T-helper 1 cell treated with Interleukin-12 subunit alpha and Interleukin-12 subunit beta and Interleukin-4 antibody, amounts not matched to agents 30 μg/mL and 1 μg/mL, for 36 hours (primary cell): ENCODE measurements around the gene SEC14L1.

Experiments
- H3K27ac Mint-ChIP-seq: one replicate; pipeline ENCODE4 v1.8.0; 2021; ENCODE audit warnings: mild to moderate bottlenecking, mixed read lengths
- H3K27me3 Mint-ChIP-seq: one replicate; pipeline ENCODE4 v1.8.0; 2021; ENCODE audit warnings: low read depth, mixed read lengths
- H3K36me3 Mint-ChIP-seq: one replicate; pipeline ENCODE4 v1.8.0; 2021; ENCODE audit warnings: low read depth, mixed read lengths
- H3K4me1 Mint-ChIP-seq: one replicate; pipeline ENCODE4 v1.8.0; 2021; ENCODE audit warnings: low read depth, mixed read lengths
- H3K4me3 Mint-ChIP-seq: one replicate; pipeline ENCODE4 v1.8.0; 2021; ENCODE audit warnings: mild to moderate bottlenecking, moderate library complexity, mixed read lengths
- H3K9me3 Mint-ChIP-seq: one replicate; pipeline ENCODE4 v1.8.0; 2021; ENCODE audit warnings: mixed read lengths

SEC14L1 gene

DNA sequence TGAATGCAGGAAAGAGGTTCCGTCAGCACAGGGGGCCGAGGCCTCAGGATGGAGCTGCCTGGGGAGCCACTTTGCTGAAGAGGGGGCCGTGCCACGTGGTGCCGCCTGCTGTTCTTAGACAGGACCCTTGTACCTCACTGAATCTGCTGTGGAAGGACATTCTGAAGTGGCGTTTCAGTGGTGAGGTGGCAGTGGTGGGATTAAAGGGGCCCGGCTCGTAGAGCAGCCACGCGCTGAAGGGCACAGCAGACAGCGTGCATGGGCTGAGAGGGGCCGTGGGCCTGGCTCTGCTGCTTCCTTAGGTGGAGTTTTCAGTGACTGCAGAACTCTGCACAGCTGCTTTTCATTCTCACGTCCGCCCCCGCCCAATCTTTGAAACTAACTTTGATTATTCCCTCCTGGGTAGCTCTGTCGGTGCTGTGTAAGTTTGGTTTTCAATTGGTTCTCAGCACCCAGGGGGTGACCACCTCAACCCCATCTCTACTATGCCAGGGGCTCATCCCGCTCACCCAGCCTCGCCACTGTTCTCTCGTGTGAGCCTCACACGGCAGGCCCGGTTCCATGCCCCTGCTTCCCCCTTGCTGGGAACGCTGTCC, 70.3 kb downstream of the SEC14L1 start:
- no peaks in the 10 kb centered on the region for H3K9me3 Mint-ChIP-seq
- H3K4me3 Mint-ChIP-seq, result no peak overlapping the region
- H3K27me3 Mint-ChIP-seq, result no peaks in the 10 kb centered on the region
- no peaks in the 10 kb centered on the region for H3K4me1 Mint-ChIP-seq
- H3K36me3 Mint-ChIP-seq, result peaks cover 60% of the 10 kb centered on the region
- H3K27ac Mint-ChIP-seq, result no peak overlapping the region

DNA sequence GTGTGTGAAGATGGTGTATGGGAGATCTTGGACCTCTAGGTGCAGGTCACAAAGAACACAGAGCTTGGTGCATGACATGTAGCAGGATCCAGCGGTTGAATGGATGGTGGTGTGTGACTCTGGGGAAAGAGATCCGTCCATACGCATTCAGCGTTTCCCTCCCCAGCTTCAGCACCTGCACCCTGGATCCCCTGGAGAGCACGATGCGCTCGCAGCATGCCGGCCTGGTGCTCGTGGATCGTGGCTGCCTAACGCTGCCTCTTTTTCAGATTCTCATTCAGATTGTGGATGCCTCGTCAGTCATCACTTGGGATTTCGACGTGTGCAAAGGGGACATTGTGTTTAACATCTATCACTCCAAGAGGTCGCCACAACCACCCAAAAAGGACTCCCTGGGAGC, 70.9 kb downstream of the SEC14L1 start:
- Mint-ChIP-seq H3K4me3 (no peak overlapping the region), H3K4me1 (no peaks in the 10 kb centered on the region), H3K27ac (no peak overlapping the region), H3K36me3 (peaks cover 57% of the 10 kb centered on the region), H3K27me3 (no peaks in the 10 kb centered on the region), H3K9me3 (no peaks in the 10 kb centered on the region)

DNA sequence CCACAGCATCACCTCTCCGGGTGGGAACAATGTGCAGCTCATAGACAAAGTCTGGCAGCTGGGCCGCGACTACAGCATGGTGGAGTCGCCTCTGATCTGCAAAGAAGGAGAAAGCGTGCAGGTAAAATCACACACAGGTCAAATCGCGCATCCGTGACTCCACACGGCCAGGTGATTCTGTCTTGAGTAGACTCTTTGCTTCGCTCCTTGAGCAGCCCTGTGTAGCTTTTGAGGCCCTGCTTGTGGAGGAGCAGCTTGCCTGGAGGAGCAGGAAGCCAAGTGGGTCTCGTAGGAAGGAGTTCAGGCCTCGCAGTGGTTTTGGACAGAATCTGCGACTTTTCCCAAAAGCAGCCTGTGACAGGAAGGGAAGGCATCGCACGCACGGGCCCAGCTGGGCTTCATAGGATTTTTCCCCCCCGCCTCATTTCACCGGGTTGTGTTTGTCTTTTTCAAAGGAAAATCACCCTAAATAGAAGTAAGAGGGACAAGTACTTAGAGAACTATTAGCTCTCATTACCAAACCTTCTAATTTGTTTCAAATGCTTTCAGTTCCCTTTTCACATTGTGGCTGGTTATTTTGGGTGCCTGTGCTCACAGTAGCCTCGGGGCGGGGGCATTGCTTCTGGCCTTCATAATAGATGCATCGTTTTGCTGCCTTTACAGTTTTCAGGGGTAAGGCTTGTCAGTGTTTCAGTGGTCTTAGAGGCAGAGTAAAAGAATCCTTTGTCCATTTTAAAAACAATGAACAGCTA, 71.5 kb downstream of the SEC14L1 start:
- no peak overlapping the region for H3K4me3 Mint-ChIP-seq
- H3K36me3 Mint-ChIP-seq, result peaks cover 61% of the 10 kb centered on the region
- H3K27me3 Mint-ChIP-seq, result no peaks in the 10 kb centered on the region
- H3K27ac Mint-ChIP-seq, result no peak overlapping the region
- H3K9me3 Mint-ChIP-seq, result no peaks in the 10 kb centered on the region
- no peaks in the 10 kb centered on the region for H3K4me1 Mint-ChIP-seq

DNA sequence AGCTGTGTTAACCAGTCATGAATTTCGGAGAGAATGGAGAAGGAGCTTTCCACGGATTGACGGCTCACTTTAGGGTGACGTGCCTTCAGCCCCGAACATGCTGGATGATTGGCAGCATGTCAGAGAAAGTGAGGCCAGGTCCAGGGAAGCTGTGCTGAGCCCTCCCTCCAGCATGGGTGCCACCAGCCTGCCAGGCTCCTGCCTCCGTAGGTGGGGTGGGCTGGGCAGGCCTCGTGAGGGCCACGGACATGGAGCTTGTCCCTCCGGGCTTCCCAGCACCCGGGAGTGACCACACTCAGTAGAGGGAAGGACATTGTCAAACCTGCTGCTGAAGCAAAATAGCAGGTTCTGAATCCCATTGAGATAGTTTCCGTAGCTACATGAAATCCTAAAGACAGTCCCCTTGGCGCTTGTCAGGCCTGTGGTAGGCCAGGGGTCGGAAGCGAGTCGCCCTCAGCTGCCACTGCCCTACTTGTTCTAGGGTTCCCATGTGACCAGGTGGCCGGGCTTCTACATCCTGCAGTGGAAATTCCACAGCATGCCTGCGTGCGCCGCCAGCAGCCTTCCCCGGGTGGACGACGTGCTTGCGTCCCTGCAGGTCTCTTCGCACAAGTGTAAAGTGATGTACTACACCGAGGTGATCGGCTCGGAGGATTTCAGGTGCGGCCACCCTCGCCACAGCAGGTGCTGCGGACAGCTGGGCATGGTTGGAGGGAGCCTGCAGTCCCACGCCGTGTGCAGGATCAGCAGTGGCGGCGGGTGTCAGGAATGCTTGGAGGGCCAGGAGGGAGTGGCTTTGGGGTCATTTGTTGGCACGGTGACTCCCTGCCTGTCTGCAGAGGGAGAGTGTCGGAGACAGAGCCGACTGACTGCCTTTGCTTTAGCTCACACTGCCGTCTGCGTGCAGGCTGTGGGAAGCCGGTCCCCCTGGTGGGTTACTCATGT, 72.3 kb downstream of the SEC14L1 start:
- no peak overlapping the region for H3K27ac Mint-ChIP-seq
- no peak overlapping the region for H3K4me3 Mint-ChIP-seq
- no peaks in the 10 kb centered on the region for H3K27me3 Mint-ChIP-seq
- peaks cover 67% of the 10 kb centered on the region for H3K36me3 Mint-ChIP-seq
- no peaks in the 10 kb centered on the region for H3K9me3 Mint-ChIP-seq
- no peaks in the 10 kb centered on the region for H3K4me1 Mint-ChIP-seq

DNA sequence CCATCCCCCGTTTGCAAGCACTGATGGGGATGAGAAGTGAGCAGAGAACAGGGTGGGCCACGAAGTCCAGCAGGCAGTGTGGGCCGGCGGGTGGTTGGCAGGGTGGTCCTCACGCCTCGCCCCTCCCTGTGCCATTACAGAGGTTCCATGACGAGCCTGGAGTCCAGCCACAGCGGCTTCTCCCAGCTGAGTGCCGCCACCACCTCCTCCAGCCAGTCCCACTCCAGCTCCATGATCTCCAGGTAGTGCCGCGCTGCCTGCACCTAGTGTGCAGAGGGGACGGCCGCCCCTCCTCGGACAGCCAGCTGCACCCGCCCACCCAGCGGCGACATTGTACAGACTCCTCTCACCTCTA, 73.0 kb downstream of the SEC14L1 start:
- H3K36me3 Mint-ChIP-seq, result peaks cover 62% of the 10 kb centered on the region
- no peaks in the 10 kb centered on the region for H3K9me3 Mint-ChIP-seq
- H3K4me3 Mint-ChIP-seq, result no peak overlapping the region
- no peaks in the 10 kb centered on the region for H3K4me1 Mint-ChIP-seq
- H3K27ac Mint-ChIP-seq, result no peak overlapping the region
- H3K27me3 Mint-ChIP-seq, result no peaks in the 10 kb centered on the region

DNA sequence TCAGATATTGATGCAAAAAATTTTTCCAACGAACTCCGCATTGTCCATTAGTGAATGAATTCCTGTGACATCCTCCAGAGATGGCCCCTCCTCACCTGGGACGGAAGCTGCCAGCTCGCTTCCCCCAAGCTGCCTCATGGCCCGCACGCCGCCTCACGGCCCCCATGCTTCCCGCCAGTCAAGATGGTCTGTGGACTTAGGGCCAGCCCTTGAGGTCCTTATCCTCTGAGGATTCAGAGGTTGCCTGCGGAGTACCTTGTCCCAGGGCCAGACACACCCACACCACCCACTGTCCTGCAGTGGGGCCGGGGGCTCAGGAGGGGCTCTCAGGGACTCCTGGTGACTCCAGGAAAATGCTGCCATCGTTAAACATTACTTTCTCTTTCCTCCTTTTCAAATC, 73.6 kb downstream of the SEC14L1 start:
- H3K27me3 Mint-ChIP-seq, result no peaks in the 10 kb centered on the region
- peaks cover 61% of the 10 kb centered on the region for H3K36me3 Mint-ChIP-seq
- no peaks in the 10 kb centered on the region for H3K9me3 Mint-ChIP-seq
- no peaks in the 10 kb centered on the region for H3K4me1 Mint-ChIP-seq
- H3K27ac Mint-ChIP-seq, result no peak overlapping the region
- no peak overlapping the region for H3K4me3 Mint-ChIP-seq

DNA sequence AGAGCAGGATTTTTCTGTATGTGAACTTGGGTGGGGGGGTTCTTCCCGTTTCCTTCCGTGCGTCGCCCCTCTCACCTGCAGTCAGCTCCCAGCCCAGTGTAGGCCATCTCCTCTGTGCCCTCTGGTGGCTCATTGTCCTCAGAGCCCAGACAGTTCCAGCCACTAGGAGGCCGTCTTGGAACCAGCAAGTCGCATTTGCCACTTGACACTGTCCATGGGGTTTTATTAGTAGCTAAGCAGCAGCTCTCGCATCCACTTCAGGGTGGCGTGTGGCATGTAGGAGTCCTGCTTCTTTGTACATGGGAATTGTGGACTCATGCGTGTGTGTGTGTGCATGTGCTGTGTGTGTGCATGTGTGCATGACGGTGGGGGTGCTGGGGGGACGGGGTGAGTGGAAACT, 74.0 kb downstream of the SEC14L1 start:
- Mint-ChIP-seq H3K27ac (no peak overlapping the region), H3K27me3 (no peaks in the 10 kb centered on the region), H3K4me3 (no peak overlapping the region), H3K9me3 (no peaks in the 10 kb centered on the region), H3K36me3 (peaks cover 57% of the 10 kb centered on the region), H3K4me1 (no peaks in the 10 kb centered on the region)

DNA sequence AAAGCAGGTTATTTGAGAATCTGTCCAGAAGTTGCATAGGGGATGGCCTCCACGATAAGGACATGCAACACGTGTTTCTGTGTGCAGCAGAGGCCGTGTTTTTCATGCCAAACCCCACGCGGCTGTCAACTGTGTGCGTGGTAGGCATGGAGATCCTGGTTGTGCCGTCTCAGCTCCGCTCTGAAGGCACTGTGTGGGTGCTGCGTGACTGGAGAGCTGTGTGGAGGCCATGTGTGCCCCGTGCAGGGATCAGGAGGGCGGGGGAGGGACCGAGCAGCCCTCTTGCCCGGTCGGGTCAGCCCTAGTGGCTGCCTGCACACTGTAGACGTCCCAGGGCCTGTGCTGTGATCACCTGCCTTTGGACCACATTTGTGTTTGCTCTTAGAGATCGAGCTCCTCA, 74.5 kb downstream of the SEC14L1 start:
- Mint-ChIP-seq H3K9me3 (no peaks in the 10 kb centered on the region), H3K27ac (no peak overlapping the region), H3K36me3 (peaks cover 54% of the 10 kb centered on the region), H3K27me3 (no peaks in the 10 kb centered on the region), H3K4me1 (no peaks in the 10 kb centered on the region), H3K4me3 (no peak overlapping the region)

DNA sequence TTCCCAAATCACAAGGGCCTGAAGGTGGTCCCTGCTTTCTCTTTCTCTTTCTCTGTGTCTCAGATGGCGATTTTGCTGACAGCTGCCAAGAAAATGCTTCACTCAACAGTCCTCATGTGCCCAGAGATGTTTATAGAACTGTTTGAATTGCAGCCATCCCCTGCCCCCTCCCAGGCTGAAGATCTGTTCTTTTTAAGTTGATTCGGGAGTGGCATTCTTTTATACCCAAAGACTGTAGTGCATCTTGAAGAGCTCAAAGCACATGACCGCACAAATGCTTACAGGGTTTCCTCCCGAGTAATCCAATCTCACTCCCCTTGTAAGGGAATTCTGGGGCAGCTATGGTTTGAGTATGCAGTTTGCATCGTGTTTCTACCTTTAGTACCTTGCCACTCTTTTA, 75.7 kb downstream of the SEC14L1 start:
- no peaks in the 10 kb centered on the region for H3K27me3 Mint-ChIP-seq
- peaks cover 46% of the 10 kb centered on the region for H3K36me3 Mint-ChIP-seq

DNA sequence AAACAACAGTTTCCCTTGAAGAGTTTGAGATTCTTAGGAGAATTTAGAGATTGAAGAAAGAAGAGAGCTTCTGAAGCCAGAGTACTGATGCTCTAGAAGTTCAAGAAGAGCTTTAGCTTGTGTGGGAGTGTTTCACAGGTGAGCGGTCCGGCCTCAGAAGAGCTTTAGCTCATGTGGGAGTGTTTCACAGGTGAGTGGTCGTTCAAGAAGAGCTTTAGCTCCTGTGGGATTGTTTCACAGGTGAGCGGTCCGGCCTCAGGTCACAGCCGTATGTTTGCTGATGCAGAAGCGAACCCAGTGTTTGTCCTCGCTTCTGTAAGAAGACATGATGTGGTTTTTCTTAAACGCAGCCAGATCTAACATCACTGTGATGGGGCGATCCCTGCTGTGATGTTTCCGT, 76.4 kb downstream of the SEC14L1 start:
- peaks cover 41% of the 10 kb centered on the region for H3K36me3 Mint-ChIP-seq
- H3K4me3 Mint-ChIP-seq, result no peak overlapping the region
- no peaks in the 10 kb centered on the region for H3K27me3 Mint-ChIP-seq
- no peak overlapping the region for H3K27ac Mint-ChIP-seq
- H3K9me3 Mint-ChIP-seq, result no peaks in the 10 kb centered on the region
- H3K4me1 Mint-ChIP-seq, result no peaks in the 10 kb centered on the region

More for the DNA sequence above, 75.7 kb downstream of the SEC14L1 start:
- H3K9me3 Mint-ChIP-seq, result no peaks in the 10 kb centered on the region
- no peak overlapping the region for H3K4me3 Mint-ChIP-seq
- no peaks in the 10 kb centered on the region for H3K4me1 Mint-ChIP-seq
- peak overlapping the region; percentile 45 for H3K27ac Mint-ChIP-seq

DNA sequence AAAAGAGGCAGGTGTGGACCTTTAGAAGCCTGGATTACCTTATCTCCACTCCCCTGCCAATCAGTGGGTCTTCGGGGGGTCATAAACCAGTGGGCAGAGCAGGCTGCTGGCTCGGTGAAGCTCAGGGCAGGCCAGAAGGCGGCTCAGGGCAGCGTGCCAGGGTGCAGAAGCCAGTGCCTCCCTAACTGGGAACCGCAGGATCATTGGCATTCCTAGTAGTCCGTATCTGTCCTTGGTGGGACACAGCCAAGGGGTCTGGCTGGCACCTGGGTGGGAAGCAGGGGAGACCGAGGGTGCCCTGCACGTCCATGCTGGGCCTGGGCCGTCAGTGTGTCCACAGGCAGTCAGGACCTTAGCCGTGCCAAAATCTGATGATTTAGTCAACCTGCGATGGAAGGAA, 76.8 kb downstream of the SEC14L1 start:
- Mint-ChIP-seq H3K36me3 (peaks cover 38% of the 10 kb centered on the region), H3K4me1 (no peaks in the 10 kb centered on the region), H3K27ac (no peak overlapping the region), H3K4me3 (no peak overlapping the region), H3K9me3 (no peaks in the 10 kb centered on the region), H3K27me3 (no peaks in the 10 kb centered on the region)

DNA sequence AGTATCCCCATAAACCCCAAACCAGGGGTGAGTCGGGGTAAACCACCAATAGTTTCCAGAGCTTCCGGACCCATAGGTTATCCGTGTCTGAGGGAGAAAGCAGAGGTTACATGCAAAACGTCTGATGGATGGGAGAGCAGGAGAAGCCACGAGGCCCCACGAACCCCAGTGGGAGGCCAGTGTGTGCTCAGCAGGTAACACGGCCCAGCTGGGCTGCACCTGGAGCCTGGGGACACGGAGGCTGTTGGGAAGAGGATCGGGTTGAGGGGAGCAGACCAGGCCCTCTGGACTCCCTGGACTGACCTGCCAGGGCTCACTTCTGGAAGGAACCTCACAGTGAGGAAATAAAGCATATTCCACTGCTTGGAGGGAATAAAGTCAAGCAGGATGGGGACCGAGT, 78.1 kb downstream of the SEC14L1 start:
- Mint-ChIP-seq H3K27ac (no peak overlapping the region), H3K4me3 (no peak overlapping the region), H3K36me3 (peaks cover 33% of the 10 kb centered on the region), H3K27me3 (no peaks in the 10 kb centered on the region), H3K4me1 (no peaks in the 10 kb centered on the region), H3K9me3 (peaks cover 4% of the 10 kb centered on the region)

DNA sequence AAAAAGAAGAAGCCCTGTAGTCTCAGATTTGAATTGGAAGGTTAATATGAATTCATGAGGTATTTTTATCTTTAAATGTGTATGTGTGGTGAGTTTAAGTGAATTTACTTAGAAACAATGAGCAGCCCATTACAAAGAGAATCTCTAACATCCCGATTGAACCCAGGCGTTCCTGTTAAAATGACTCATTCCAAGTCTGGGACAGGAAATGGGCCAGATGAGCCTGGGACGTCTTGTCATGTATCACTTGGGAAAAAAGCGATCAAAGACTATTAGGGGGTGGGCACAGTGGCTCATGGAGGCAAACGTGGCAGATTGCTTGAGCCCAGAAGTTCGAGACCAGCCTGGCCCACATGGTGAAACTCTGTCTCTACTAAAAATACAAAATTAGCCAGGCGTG, 81.6 kb downstream of the SEC14L1 start:
- H3K36me3 Mint-ChIP-seq, result peaks cover 16% of the 10 kb centered on the region
- H3K27me3 Mint-ChIP-seq, result no peaks in the 10 kb centered on the region
- H3K4me3 Mint-ChIP-seq, result no peak overlapping the region

DNA sequence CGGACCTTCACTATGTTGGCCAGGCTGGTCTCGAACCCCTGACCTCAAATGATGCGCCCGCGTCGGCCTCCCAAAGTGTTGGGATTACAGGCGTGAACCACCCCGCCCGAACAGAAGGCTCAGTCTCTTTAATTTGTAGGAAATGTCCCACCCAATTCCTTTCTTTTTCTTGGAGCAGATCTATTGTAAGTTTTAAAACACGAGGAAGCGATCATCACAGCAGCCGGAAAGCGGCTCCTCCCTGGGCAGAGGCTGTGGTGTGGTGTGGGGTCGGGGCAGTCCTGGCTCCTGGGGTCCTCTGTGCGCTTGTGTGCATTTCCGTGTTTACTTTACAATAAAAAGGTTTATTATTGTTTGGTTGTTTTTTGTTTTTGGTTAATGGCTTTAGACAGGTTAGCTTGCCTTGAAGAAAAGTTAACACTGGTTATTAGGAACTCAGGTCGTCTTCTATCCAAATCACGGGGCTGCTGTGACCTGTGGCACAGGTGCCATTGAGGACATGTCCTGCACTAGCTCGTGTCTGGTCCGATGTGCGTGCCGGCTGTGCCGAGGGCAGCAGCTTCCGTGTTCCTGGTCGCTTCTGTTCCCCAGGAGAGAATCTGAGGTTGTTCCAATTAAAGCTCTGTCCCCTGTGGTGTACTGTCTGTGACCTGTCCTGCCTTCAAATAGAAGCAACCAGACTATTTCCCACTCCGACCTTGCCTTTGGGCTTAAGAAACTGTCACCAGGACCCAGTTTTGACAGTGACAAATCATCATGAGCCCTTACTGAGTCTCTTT, 83.1 kb downstream of the SEC14L1 start:
- H3K27ac Mint-ChIP-seq, result no peak overlapping the region
- H3K36me3 Mint-ChIP-seq, result peaks cover 9% of the 10 kb centered on the region
- no peak overlapping the region for H3K4me3 Mint-ChIP-seq
- H3K27me3 Mint-ChIP-seq, result no peaks in the 10 kb centered on the region
- H3K4me1 Mint-ChIP-seq, result no peaks in the 10 kb centered on the region
- peaks cover 22% of the 10 kb centered on the region for H3K9me3 Mint-ChIP-seq

More for the DNA sequence above, 81.6 kb downstream of the SEC14L1 start:
- Mint-ChIP-seq H3K4me1 (no peaks in the 10 kb centered on the region), H3K9me3 (peaks cover 22% of the 10 kb centered on the region), H3K27ac (no peak overlapping the region)
